NCI-H345 treated with DMSO at 0.1 percent for 48 hours (cell line): ENCODE data around the gene FFAR1.
"Not testable (repeated sequence)": the region's sequence is repeated elsewhere in the genome, so short reads cannot be mapped to it uniquely, and the experiment has no call there.

Source experiments
- DNase-seq: peaks from one replicate; lab custom pipeline; 2025; ENCODE audit not compliant: unreplicated experiment; lab: John Stamatoyannopoulos, UW

Gene FFAR1

DNA sequence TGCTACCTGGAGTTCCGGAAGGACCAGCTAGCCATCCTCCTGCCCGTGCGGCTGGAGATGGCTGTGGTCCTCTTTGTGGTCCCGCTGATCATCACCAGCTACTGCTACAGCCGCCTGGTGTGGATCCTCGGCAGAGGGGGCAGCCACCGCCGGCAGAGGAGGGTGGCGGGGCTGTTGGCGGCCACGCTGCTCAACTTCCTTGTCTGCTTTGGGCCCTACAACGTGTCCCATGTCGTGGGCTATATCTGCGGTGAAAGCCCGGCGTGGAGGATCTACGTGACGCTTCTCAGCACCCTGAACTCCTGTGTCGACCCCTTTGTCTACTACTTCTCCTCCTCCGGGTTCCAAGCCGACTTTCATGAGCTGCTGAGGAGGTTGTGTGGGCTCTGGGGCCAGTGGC is 11.7 kb downstream of the FFAR1 start:
- not testable (repeated sequence) for DNase-seq

DNA sequence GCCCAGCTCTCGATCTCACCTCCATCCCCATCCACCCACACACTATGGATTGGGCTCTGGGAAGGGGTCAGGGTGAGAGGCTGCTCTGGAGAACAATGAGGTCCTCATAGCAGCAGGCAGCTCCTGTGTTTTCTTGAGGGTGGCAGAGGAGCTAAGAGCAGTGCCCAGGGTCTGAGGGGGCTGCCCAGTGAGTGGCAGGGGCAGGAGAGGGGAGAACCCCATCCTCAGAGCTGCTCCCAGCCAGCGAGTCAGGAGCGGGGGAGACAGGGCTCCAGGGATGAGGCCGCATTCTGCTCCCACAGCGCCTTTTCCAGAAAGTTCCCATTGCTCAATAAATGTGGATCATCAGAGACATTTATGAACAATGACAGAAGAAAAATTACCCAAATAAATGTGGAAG is 12.4 kb downstream of the FFAR1 start:
- not testable (repeated sequence) for DNase-seq

DNA sequence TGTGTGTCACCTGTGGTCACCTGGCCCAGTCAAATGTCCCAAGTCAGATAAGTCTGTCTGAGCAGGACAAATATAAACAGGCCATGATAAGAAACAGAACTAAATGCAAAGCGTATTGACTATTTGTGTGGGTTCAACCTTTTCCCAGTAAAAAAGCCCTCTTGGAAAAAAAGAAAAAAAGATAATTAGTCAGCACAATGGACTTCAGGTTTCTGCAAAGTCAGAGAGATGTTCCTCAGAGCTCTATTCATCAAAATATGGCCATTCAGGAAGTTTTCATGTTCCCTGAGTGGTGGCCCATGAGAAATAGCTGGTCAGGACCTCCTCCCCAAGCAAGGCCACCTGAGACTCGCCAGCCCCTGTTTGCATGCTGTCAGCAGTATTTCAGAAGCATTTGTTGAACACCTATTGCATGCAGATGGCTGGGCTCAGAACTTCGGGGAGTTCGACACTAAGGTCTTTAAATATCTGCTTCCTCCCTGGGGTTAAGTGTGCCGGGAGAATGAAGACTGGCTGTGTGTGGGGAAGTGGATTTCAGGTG is 13.2 kb downstream of the FFAR1 start:
- no peak for DNase-seq

DNA sequence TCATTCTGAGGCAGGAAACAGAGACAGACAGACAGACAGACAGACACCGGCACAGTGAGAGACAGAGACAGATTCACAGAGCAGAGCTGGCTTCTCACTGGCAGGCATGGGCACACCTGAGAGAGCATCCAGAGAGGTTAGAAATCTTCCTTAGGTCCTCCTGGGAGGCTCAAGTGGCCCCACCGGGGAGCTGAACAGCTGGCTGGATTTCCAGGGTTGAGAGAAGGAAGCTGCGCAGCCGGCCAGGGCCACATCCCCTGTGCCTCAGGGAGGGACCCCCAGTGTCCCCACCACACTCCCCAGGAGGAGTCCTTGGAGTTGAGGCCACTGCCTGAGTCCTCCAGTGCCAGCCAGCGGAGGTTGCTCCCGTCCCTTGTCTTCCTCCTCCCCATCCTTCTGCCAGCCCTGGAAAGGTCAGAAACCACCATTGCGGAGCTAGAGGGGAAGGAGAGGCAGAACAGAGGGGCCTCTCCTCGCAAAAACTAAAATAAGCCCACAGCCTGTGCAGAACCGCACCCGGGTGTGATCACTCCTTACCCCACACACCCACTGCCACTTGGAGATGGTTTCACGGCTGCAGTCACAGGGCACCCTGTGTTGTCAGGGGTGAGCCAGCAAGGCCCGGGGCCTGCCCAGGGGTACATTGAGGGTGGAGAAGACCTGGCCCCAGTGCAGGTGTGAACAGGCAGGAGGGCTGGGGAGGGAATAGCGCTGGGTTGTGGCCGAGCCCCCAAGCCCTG is 14.7 kb downstream of the FFAR1 start:
- no peak for DNase-seq

DNA sequence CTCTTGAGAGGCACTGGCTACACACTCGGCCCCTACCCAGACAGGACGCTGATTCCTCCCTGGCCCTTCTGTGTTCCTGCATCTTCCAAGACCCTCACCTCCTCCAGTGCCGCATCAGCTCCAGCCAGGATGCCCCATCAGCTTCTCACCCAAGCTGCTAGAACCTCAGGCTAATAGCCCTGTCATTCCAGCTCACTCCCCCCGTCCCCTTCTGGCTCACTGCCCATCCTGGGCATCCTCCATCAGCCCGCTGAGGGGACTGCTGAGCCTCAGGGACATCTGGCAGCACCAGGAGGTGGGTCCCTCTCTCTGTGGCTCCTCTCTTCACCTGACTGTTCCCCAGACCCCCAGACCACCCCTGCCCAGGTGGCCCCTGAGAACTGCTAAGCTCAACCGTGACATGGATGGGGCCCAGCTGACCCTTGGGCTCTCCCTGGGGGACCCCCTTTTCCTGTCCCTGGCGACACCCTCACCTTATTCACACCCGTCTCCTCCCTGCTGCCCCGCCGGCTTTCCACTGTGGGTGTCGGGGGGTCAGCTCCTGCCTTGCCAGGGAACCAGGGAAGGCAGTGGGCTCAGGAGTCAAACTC is 15.4 kb downstream of the FFAR1 start:
- DNase-seq = no peak

DNA sequence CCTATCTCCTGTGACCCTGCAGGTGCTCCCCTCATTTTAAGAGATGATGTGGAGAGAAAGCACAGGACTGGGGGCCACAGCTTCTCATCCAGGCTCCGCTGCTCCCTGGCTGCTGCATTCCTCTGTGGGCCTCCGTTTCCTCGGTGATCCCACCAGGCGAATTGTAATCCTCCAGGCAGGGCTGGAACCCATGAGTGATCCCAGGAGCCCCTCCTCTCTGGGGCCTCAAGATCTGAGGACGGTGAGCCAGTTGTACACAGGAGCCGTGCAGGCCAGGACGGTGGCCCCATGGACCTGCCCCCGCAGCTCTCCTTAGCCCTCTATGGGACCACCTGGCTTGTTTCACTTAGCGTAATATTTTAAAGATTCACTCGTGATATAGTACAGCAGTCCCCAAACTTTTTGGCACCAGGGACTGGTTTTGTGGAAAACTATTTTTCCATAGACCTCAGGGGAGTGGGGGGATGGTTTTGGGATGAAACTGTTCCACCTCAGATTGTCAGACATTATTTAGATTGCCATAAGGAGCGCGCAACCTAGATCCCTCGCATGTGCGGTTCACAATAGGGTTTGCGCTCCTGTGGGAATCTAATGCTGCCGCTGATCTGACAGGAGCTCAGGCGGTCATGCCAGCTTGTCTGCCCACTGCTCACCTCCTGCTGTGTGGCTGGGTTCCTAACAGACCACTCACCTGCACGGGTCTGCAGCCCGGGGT is 16.2 kb downstream of the FFAR1 start:
- DNase-seq = no peak

DNA sequence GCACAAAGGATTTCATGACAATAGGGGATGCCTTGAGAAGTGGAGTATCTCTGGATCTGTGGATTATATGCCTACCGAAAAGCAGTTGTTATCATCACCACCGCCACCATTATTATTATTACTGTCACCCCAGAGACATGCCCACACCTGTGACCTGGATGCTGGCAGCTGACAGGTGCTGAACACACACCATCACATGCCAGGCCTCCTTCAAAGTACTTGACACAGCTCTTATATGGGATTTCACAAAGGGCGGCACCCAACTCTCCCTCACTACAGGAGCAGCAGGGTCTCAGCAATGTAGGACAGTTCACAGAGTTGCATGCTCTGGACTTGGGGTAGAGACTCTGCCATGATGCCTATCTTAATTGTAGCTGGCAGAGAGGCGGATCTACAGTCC is 17.6 kb downstream of the FFAR1 start:
- DNase-seq = peak; percentile 62

DNA sequence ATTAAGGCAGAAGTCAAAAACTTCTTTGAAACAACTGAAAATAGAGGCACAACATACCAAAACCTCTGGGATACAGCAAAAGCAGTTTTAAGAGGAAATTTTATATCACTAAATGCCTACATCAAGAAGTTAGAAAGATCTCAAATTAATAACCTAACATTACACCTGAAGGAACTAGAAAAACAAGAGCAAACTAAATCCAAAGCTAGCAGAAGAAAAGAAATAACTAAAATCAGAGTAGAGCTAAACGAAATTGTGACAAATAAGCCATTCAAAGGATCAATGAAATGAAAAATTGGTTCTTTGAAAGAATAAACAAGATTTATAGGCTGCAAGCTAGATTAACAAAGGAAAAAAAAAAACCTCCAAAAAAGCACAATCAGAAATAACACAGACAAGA is 20.7 kb downstream of the FFAR1 start:
- no peak for DNase-seq

DNA sequence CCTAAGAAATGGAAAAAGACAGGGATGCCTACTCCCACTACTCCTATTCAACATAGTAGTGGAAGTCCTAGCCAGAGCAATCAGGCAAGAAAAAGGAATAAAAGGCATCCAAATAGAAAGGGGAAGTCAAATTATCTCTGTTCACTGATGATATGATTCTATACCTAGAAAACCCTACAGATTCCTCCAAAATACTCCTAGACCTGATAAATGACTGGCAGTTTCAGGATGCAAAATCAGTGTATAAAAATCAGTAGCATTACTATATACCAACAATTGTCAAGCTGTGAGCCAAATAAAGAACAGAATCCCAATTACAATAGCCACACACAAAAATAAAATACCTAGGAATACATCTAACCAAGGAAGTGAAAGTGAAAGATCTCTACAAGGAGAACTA is 21.8 kb downstream of the FFAR1 start:
- no peak for DNase-seq

DNA sequence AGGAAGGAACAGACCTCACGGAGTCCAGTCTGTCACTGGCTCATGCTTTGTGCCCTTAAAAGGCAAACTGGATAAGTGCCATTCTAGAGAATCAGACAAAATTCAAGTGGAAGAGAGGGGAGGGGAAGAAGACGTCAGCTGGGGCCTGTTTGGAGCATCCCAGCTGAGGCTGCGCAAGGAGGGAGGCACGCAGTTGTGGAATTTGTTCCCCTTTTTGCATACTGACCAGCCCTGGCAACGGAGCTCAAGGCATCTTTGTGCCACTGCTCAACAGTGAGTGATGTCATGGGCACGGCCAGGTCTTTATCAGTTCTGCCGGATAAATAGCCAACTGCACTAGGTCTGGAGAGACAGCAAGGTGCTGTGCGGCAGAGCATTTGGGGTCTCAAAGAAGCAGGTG is 23.0 kb downstream of the FFAR1 start, which contains the start of gene GPR42:
TSS of gene GPR42 (plus strand) at position 347 of the 400 bp plus-strand sequence. CDS start 292 bp downstream, outside the sequence.
- DNase-seq = no peak

DNA sequence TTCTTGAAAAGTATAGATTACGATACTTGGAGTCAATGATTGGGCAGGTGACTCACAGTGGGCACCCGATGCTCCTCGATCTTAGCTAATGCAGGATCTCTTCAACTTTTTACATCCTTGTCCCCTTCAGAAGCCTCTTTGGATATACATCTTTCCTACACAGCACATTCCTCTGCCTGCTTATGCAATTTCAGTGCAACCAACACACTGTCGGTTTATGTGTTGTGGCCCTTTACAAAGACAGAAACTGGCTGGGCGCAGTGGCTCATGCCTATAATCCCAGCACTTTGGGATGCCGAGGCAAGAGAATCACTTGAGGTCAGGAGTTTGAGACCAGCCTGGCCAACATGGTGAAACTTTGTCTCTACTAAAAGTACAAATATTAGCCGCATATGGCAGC is 25.8 kb downstream of the FFAR1 start:
- DNase-seq = no peak

DNA sequence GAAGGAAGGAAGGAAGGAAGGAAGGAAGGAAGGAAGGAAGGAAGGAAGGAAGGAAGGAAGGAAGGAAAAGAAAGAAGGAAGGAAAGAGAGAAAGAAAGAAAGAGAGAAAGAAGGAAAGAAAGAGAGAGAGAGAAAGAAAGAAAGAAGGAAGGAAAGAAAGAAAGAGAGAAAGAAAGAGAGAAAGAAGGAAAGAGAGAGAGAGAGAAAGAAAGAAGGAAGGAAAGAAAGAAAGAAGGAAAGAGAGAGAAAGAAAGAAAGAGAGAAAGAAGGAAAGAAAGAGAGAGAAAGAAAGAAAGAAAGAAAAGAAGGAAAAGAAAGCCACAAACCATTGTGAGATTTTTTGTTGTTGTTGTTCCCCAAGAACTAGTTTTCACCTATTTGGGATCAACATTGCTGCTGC is 26.3 kb downstream of the FFAR1 start:
- DNase-seq = not testable (repeated sequence)

DNA sequence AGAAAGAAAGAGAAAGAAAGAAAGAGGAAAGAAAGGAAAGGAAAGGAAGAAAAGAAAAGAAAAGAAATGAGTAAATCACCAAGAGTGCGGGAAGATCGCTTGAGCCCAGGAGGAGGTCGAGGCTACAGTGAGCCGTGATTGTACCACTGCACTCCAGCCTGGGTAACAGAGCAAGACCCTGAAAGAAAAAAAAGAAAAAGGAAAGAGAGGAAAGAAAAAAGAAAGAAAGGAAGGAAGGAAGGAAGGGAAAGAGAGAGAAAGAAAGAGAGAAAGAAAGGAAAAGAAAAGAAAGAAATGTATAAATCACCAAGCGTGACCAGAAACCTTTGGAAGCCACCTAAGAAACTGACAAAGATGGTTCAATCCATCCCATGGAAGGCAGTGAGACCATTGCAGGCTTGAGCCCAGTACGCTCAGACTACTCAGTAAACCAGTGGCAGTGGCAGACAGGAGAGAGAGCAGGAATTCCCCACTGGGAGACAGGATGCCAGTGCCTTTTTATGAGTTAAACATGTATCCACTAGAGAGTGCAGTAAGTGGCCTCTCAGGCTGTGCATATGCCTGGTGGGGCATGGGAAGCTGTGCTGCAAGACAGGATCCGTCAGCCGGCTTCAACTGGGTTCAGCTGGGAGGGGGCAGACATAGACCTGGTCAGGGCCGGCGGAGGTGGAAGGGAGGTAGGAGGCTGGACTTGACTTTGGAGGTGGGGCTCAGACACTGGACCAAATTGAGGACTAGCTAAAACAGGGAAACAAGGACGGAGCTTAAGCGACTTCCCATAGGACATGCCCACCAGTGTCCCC is 28.0 kb downstream of the FFAR1 start:
- DNase-seq = peak; percentile 46

DNA sequence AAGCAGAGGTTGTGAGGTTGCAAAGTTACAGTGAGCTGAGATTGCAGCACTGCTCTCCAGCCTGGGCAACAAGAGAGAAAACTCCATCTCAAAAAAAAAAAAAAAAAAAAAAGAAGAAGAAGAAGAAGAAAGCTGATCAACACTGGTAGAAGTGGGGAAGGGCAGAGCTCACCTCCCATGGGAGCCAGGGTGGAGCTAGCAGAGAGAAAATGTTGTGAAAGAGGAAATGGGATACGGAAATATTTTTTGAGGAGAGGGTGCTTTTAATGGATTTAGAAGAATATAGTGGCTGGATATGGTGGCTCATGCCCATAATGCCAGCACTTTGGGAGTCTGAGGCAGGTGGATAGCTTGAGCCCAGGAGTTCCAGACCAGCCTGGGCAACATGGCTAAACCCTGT is 30.0 kb downstream of the FFAR1 start:
- no peak for DNase-seq

DNA sequence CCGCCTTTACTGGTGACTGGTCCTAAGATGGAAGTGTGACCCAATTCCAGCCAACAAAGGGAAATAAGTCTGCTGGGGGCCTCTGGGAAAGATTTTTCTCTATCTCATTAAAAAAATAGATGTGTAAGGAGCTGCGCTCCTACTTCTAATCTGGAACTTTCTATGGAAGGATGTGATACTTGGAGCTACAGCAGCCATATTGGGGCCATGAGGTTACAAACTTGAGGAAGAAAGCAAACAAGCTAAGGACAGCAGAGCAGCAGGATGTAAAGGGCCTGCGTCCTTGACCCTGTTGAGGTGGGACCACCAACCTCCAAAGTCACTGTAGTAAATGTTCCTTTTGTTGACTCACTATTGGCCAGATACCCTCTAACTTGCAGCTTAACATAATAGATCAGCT is 30.7 kb downstream of the FFAR1 start:
- no peak for DNase-seq

DNA sequence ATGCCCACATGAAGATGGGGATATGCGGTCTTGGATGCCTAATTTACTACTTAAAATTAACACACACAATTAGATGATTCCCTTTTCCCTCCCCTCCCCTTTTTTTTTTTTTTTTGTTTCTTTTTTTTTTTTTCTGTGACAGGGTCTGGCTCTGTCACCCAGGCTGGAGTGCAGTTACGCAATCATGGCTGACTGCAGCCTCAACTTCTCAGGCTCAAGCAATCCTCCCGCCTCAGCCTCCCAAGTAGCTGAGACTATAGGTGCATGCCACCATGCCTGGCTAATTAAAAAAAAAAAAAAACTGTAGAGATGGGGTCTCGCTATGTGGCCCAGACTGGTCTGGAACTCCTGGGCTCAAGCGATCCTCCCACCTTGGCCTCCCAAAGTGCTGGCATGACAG is 31.8 kb downstream of the FFAR1 start:
- not testable (repeated sequence) for DNase-seq

DNA sequence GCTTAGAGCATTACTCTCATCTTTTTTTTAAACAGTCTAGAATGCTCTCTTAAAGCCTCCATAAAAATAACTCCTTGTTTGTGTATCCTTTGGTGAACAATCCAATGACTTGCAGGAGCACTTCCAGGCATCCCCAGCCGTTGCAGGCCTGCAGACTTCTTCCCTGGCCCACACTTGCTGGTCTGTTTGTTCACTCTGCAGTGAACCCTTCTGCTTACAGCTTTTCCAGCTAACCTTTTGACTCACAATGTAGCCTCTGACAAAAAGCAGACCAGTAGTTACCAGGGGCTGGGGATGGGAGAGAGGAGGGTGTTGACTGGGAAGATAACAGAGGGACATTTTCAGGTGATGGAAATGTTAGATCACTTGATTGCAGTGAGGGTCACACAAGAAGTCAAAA is 32.3 kb downstream of the FFAR1 start:
- no peak for DNase-seq

DNA sequence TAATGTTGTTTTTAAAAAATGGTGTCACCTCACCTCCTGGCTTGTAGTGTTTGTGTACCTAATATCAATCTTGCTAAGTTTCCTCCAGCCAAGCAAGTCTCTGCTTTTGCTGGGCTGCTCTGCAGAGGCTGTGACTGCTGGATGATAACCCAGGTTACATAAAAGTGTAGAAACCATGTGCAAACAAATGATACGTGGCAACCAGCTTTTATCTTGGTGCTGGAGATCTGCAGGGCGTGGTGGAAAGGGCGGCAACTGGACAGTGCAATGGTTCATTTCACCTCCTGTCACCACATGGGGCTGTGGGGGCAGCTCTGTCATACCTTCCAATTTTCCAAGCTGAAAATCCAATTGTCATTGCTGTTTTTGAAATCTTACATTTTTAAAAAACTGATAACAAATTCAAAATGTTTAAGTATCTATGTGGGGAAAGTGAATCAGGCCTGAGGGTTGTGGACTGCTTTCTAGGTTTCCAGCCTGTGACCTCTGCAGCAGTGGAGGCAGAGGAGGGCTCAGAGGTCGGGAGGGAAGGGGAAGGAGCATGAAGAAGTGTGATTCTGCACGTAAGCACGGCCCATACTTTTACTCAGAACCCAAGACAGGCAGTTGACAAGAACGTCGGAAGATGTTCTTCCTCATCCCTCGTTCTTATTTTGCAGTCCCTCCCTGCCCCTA is 32.9 kb downstream of the FFAR1 start:
- DNase-seq = no peak

DNA sequence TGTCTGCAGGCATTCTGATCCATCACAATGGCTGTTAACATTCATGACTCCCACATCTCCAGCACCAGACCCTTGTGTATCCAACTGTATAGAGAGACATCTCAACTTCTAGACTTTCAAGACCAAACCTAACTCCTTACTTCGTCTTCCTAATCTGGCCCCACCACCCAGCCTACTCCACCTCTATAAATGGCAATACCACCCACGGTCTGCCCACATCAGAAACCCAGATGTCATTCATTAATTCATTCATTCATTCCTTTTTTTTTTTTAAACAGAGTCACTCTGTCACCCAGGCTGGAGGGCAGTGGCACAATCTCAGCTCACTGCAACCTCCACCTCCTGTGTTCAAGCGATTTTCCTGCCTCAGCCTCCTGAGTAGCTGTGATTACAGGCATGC is 33.6 kb downstream of the FFAR1 start:
- DNase-seq = no peak

DNA sequence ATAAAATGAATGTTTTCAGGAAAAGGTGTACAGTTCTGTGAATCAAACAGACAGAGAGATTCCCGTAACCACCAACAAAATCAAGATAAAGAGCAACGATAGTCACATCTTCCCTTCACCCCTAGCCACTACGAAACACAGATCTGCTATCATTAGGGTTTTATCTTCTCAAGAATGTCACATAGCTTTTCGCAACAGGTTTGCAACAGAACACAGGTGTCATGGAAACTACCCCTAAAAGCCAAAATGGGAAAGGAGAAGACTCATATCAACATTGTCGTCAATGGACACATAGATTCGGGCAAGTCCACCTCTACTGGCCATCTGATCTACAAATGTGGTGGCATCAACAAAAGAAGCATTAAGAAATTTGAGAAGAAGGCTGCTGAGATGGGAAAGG is 34.2 kb downstream of the FFAR1 start:
- DNase-seq = no peak

DNA sequence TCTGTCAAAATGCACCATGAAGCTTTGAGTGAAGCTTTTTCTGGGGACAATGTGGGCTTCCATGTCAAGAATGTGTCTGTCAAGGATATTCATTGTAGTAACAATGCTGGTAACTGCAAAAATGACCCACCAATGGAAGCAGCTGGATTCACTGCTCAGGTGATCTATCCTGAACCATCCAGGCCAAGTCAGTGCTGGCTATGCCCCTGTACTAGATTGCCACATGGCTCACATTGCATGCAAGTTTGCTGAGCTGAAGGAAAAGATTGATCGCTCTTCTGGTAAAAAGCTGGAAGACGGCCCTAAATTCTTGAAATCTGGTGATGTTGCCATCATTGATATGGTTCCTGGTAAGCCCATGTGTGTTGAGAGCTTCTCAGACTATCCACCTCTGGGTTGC is 35.8 kb downstream of the FFAR1 start:
- no peak for DNase-seq
